Measurements from ENCODE around the gene AHNAK2. TPM values are rescaled to one million over a fixed set of nuclear protein-coding genes. Genes with fewer than 3 reads are reported as not detected.

The AHNAK2 gene
- total and polyA plus RNA-seq, 2 experiments from 2014 or later: 38.3 to 58.0 TPM

DNA sequence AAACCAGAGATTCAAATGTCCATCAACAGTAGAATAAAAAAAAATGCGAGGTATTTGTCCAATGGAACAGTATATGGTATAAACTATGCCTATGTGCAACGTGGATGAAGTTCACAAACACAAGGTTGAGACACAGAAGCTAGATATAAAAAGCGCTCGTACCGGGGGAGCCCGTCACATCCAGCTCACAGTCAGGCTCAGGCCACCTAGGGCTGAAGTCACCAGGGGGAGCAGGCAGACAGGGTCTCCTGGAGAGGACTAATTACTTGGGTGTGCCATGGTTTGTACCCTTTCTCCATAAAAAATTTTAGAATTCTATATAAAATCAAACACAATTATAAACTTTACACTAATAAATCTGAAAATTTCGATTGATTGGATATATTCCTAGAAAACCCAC is 13.6 kb downstream of the AHNAK2 start:
- Histone ChIP-seq H3K79me2 (ENCODE audit: insufficient read depth) (peaks cover 46% of the 10 kb centered on the region), H3K9me2 (ENCODE audit: insufficient read depth) (no peaks in the 10 kb centered on the region), H3K36me3 (ENCODE audit: low read depth) (no peaks in the 10 kb centered on the region), H3K9me3 (ENCODE audit: low read depth) (no peaks in the 10 kb centered on the region), H3K9ac (no peak overlapping the region), H3K27me3 (replicated peaks; ENCODE audit: insufficient read depth) (no peaks in the 10 kb centered on the region), H3F3A (ENCODE audit: insufficient read depth) (no peaks in the 10 kb centered on the region; the same call in 1 of the 2 replicates), H3K27ac (no peak overlapping the region), H2AFZ (no peak overlapping the region), H4K20me1 (ENCODE audit: insufficient read depth) (no peaks in the 10 kb centered on the region; the same call in 1 of the 2 replicates), H3K4me3 (no peak overlapping the region), H3K4me1 (ENCODE audit: insufficient read depth) (peaks cover 25% of the 10 kb centered on the region), H3K4me2 (ENCODE audit: unreplicated experiment) (no peak overlapping the region)
- in situ Hi-C loops (cut with MboI): no loop called here
- WGBS, 2 experiments (ENCODE audit: low coverage in 1 of 2, low lambda C conversion rate in 2 of 2, missing lambda C conversion rate in 2 of 2): 97% methylated on average over 7 of the region's 7 CpGs
- TF ChIP-seq EZH2 (IDR thresholded peaks at IDR 0.05; ENCODE audit: insufficient read depth, poor library complexity, severe bottlenecking): no peak
- no peak for DNase-seq

DNA sequence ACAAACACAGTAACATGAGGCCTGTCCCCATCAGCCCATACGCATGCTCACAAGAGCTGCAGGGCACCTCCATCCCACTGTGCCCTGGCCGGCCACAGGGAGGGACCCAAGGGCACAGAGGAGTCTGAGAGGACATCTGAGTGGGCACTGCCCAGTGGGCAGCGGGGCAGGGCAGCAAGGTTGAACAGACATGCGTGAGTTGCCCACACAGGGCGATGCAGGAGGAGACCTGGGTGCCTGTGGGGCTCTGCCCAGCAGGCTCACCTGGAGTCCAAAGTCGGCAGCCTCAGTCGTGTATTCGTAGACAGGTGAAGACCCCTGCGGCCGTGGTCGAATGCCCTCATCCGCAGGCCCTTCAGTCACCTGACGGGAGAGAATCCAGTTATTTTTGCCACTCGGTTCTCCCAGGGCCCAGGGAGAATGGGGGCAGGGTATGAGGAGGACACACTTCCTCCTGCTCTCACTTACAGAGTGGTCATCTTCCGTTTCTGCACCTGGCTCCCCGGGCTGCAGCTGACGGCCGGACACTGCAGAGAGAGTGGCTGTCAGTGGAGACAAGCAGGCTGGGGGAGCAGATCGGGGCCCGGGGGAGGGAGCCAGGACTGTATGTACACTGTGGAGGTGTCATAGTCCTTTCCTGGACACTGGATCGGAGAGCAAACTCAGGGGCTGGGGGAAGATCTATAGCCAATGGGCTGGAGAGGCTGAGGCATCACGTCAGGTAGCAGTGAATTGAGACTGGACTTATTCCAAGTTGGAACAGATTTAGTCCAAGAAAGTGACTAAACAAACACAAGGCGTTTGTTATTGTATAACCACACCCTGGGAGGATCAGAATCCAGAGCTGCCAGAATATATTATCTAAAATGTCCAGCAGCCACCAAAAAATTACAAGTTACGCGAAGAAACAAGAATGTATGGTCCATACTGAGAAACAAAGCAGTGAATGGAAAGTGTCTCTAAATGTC is 20.7 kb downstream of the AHNAK2 start:
- H3K27ac ChIP-seq: no peak overlapping the region
- no peaks in the 10 kb centered on the region for H3K9me3 ChIP-seq (ENCODE audit: low read depth)
- H4K20me1 ChIP-seq (ENCODE audit: insufficient read depth): no peaks in the 10 kb centered on the region; the same call in 1 of the 2 replicates
- H3K9ac ChIP-seq: no peak overlapping the region
- no peaks in the 10 kb centered on the region; the same call in 1 of the 2 replicates for H3K36me3 ChIP-seq (ENCODE audit: low read depth)
- WGBS, 2 experiments (ENCODE audit: low coverage in 1 of 2, low lambda C conversion rate in 2 of 2, missing lambda C conversion rate in 2 of 2): 77 to 81% methylated on average over 24 to 25 of the region's 25 CpGs
- H3K9me2 ChIP-seq (ENCODE audit: insufficient read depth): no peaks in the 10 kb centered on the region
- no peaks in the 10 kb centered on the region for H3K4me1 ChIP-seq (ENCODE audit: insufficient read depth)
- no peaks in the 10 kb centered on the region for H3K27me3 ChIP-seq (replicated peaks; ENCODE audit: insufficient read depth)
- H3K4me3 ChIP-seq: no peak overlapping the region
- no peaks in the 10 kb centered on the region for H3F3A ChIP-seq (ENCODE audit: insufficient read depth)
- in situ Hi-C loops (cut with MboI): no loop called here
- TF ChIP-seq EZH2phosphoT487 (IDR thresholded peaks at IDR 0.05; ENCODE audit: insufficient read depth, low read depth): no peak
- TF ChIP-seq EZH2 (IDR thresholded peaks at IDR 0.05; ENCODE audit: insufficient read depth, poor library complexity, severe bottlenecking): no peak
- H2AFZ ChIP-seq: no peak overlapping the region
- peaks cover 31% of the 10 kb centered on the region for H3K79me2 ChIP-seq (ENCODE audit: insufficient read depth)
- no peak overlapping the region for H3K4me2 ChIP-seq (ENCODE audit: unreplicated experiment)
- DNase-seq: no peak

DNA sequence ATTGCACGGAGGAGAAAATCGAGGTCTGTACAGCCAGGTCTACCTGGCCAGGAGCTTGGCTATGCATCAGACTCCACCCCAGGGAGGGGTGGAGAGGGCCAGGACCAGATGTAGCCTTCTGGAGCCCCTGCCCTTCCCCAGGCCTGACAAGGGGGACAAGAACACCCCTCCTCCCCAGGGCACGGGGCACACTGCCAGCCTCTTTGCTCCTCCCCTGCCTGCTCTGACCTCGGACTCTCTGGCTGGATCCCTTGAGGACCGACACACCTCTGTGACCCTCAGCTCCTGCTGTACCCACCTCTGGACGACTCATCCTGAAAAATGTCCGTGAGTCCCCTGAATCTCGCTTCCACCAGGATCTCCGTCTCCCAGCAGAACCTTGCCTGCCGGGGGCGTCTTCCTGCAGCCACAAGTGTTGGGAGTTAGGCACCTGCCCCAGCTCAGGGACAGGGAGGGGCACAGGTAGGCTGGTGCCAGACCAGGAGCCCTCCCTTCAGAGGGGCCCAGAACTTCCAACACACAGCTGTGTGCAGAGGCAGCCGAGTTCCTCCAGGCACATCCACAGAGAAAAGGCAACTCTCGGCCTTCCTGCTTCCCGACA is 21.8 kb downstream of the AHNAK2 start:
- no peaks in the 10 kb centered on the region for H3K9me2 ChIP-seq (ENCODE audit: insufficient read depth)
- H3K36me3 ChIP-seq (ENCODE audit: low read depth): no peaks in the 10 kb centered on the region; the same call in 1 of the 2 replicates
- no peak overlapping the region for H3K4me3 ChIP-seq
- H3K4me2 ChIP-seq (ENCODE audit: unreplicated experiment): no peak overlapping the region
- in situ Hi-C loops (cut with MboI): no loop called here
- no peaks in the 10 kb centered on the region; the same call in 1 of the 2 replicates for H4K20me1 ChIP-seq (ENCODE audit: insufficient read depth)
- no peak for TF ChIP-seq EZH2phosphoT487 (IDR thresholded peaks at IDR 0.05; ENCODE audit: insufficient read depth, low read depth)
- TF ChIP-seq EZH2 (IDR thresholded peaks at IDR 0.05; ENCODE audit: insufficient read depth, poor library complexity, severe bottlenecking): no peak
- H3F3A ChIP-seq (ENCODE audit: insufficient read depth): no peaks in the 10 kb centered on the region
- 88 to 91% methylated on average over 14 of the region's 14 CpGs for WGBS, 2 experiments (ENCODE audit: low coverage in 1 of 2, low lambda C conversion rate in 2 of 2, missing lambda C conversion rate in 2 of 2)
- H3K79me2 ChIP-seq (ENCODE audit: insufficient read depth): peaks cover 21% of the 10 kb centered on the region; the same call in 1 of the 2 replicates
- H3K4me1 ChIP-seq (ENCODE audit: insufficient read depth): no peaks in the 10 kb centered on the region
- no peaks in the 10 kb centered on the region for H3K27me3 ChIP-seq (replicated peaks; ENCODE audit: insufficient read depth)
- no peak overlapping the region for H2AFZ ChIP-seq
- H3K27ac ChIP-seq: no peak overlapping the region
- no peak for DNase-seq
- H3K9ac ChIP-seq: no peak overlapping the region
- H3K9me3 ChIP-seq (ENCODE audit: low read depth): no peaks in the 10 kb centered on the region

DNA sequence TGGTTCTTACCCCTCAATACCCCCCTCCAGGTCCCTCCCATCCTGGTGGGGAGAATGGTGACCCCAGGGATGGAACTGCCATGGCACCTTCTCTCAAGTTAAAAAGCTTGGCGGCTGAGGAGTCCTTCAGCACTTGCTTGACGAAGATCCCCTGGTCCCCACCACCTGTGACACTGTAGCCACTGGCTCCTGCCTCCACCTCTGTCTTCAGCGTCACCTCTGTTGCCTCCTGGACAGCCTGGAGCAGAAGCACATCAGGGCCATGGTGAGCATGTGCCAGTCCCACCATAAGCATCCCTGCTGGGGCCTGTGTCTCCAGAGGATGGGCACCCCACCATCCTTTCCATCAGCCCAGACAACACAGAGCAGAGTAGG is 22.8 kb downstream of the AHNAK2 start:
- H3K27me3 ChIP-seq (replicated peaks; ENCODE audit: insufficient read depth): no peaks in the 10 kb centered on the region
- no peak for DNase-seq
- 98 to 100% methylated on average over 3 of the region's 3 CpGs for WGBS, 2 experiments (ENCODE audit: low coverage in 1 of 2, low lambda C conversion rate in 2 of 2, missing lambda C conversion rate in 2 of 2)
- no peak overlapping the region for H3K4me2 ChIP-seq (ENCODE audit: unreplicated experiment)
- no peak overlapping the region for H3K9ac ChIP-seq
- no peak overlapping the region for H3K27ac ChIP-seq
- H3K4me3 ChIP-seq: no peak overlapping the region
- H4K20me1 ChIP-seq (ENCODE audit: insufficient read depth): no peaks in the 10 kb centered on the region
- H3K9me3 ChIP-seq (ENCODE audit: low read depth): no peaks in the 10 kb centered on the region
- TF ChIP-seq EZH2 (IDR thresholded peaks at IDR 0.05; ENCODE audit: insufficient read depth, poor library complexity, severe bottlenecking) (no peak), EZH2phosphoT487 (IDR thresholded peaks at IDR 0.05; ENCODE audit: insufficient read depth, low read depth) (no peak)
- H3K9me2 ChIP-seq (ENCODE audit: insufficient read depth): no peaks in the 10 kb centered on the region
- H3K36me3 ChIP-seq (ENCODE audit: low read depth): no peaks in the 10 kb centered on the region; the same call in 1 of the 2 replicates
- no peaks in the 10 kb centered on the region for H3F3A ChIP-seq (ENCODE audit: insufficient read depth)
- H3K4me1 ChIP-seq (ENCODE audit: insufficient read depth): no peaks in the 10 kb centered on the region
- in situ Hi-C loops (cut with MboI): no loop called here
- H2AFZ ChIP-seq: no peak overlapping the region
- H3K79me2 ChIP-seq (ENCODE audit: insufficient read depth): peaks cover 19% of the 10 kb centered on the region; the same call in 1 of the 2 replicates
